ENCODE results near the gene ANAPC4. TPM values are rescaled to one million over a fixed set of nuclear protein-coding genes. Genes with fewer than 3 reads are reported as not detected.

The ANAPC4 gene
- total and polyA plus RNA-seq, 2 of the 4 experiments (the other 2 are of a cell fraction) = 12.4 to 18.3 TPM

DNA sequence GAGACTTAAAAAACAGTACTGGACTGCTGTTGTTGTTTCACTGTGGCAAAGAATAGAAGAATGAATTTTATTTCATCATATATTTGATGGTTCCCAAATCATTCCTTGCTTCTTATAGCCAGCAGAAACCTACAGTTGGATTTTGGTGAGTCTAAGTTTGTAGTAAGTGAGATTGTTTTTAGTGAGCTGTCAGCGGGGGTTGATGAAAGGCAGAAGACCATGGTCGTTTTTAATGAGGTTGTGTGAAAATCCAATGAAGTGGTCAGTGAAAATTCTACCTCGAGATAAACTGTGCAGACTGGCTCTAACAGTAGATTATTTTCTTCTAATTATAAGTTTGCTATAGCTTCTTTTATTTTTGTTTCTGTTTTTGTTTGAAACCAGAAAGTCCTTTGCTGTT lies 36.2 kb downstream of the ANAPC4 start:
- Histone ChIP-seq H3K36me3 (ENCODE audit: control insufficient read depth, insufficient read depth, low read length) (peaks cover 15% of the 10 kb centered on the region), H3K9ac (ENCODE audit: low read depth, low read length) (no peak overlapping the region), H3K4me2 (ENCODE audit: low read depth, low read length) (no peak overlapping the region), H2BK20ac (ENCODE audit: low read depth, low read length) (no peak overlapping the region), H3K4me3 (ENCODE audit: insufficient read depth, low read depth, low read length) (no peak overlapping the region), H2AK9ac (replicated peaks; ENCODE audit: low read depth, low read length, poor library complexity) (no peak overlapping the region), H3K9me3 (ENCODE audit: control insufficient read depth, insufficient read depth, low read length) (no peaks in the 10 kb centered on the region), H3K27ac (ENCODE audit: insufficient read depth, low read length) (no peak overlapping the region), H3K18ac (ENCODE audit: low read depth, low read length) (no peak overlapping the region), H4K91ac (ENCODE audit: insufficient read depth, low read depth, low read length) (no peak overlapping the region), H2AK5ac (ENCODE audit: low read depth, low read length) (no peak overlapping the region), H2BK15ac (ENCODE audit: low read depth, low read length) (no peak overlapping the region), H3K14ac (replicated peaks; ENCODE audit: low read depth, low read length) (no peak overlapping the region), H3K27me3 (ENCODE audit: control insufficient read depth, insufficient read depth, low read length) (no peaks in the 10 kb centered on the region), H3K9me1 (ENCODE audit: insufficient read depth, low read length) (no peaks in the 10 kb centered on the region), H4K20me1 (ENCODE audit: insufficient read depth, low read length) (no peaks in the 10 kb centered on the region), H3K79me1 (ENCODE audit: low read depth in 1 of 2, low read length in 2 of 2) (no peaks in the 10 kb centered on the region), H4K5ac (ENCODE audit: low read depth, low read length) (no peak overlapping the region), H3K4ac (ENCODE audit: low read depth, low read length) (no peak overlapping the region), H3K4me1 (ENCODE audit: control insufficient read depth, insufficient read depth, low read length) (no peaks in the 10 kb centered on the region), H4K8ac (ENCODE audit: low read depth in 2 of 2, low read length in 2 of 2) (no peak overlapping the region), H2BK120ac (ENCODE audit: low read depth, low read length) (no peak overlapping the region), H2BK5ac (ENCODE audit: low read depth, low read length, poor library complexity, severe bottlenecking) (no peak overlapping the region), H3K23ac (ENCODE audit: low read depth, low read length) (no peak overlapping the region), H2AFZ (replicated peaks; ENCODE audit: low read length, poor library complexity) (no peak overlapping the region), H3K56ac (ENCODE audit: extremely low read depth, insufficient read depth, low read length) (no peak overlapping the region)
- TF ChIP-seq CEBPB (IDR thresholded peaks at IDR 0.05; ENCODE audit: low read depth, low read length) (no peak), BHLHE40 (IDR thresholded peaks at IDR 0.05; ENCODE audit: low read depth, low read length) (no peak), CHD1 (IDR thresholded peaks at IDR 0.05; ENCODE audit: low read depth, low read length) (no peak), RCOR1 (IDR thresholded peaks at IDR 0.05; ENCODE audit: insufficient replicate concordance, low read length) (no peak), MXI1 (IDR thresholded peaks at IDR 0.05; ENCODE audit: borderline replicate concordance, low read depth, low read length) (no peak)
- TF ChIP-seq, protein P1, sequence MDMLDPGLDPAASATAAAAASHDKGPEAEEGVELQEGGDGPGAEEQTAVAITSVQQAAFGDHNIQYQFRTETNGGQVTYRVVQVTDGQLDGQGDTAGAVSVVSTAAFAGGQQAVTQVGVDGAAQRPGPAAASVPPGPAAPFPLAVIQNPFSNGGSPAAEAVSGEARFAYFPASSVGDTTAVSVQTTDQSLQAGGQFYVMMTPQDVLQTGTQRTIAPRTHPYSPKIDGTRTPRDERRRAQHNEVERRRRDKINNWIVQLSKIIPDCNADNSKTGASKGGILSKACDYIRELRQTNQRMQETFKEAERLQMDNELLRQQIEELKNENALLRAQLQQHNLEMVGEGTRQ (IDR thresholded peaks at IDR 0.05; ENCODE audit: low read depth, low read length) = no peak
- ChIA-PET CTCF (interaction anchor here (0.6 to 1.2 kb wide), 2 partner anchors 28 to 34 kb away, joined by 3 to 6 read pairs; no protein-coding TSS in a partner anchor), POLR2A (ENCODE audit: unreplicated experiment) (no interaction called here)
- BruUV-seq (replicated peaks) = no TSS peak
- dilution Hi-C loops (cut with HindIII; ENCODE audit: low sequenced_read_pairs, unreplicated experiment) (no loop called here), intact Hi-C loops (cut with micrococcal nuclease) (no loop called here), in situ Hi-C loops (cut with MboI; ENCODE audit: low sequenced_read_pairs) (no loop called here)
- ATAC-seq (ENCODE audit: low read depth) (no peak), DNase-seq (no peak)
- no CpG with 5 or more reads among the region's 3 CpGs for WGBS, 2 experiments (ENCODE audit: extremely low coverage in 2 of 2, insufficient read length in 1 of 2)
